Epithelial cell of proximal tubule (primary cell): ENCODE data around the gene HSF5. TPM values are rescaled to one million over a fixed set of nuclear protein-coding genes. Genes with fewer than 3 reads are reported as not detected.

ENCODE experiments used
- DNase-seq: peaks from one replicate; pipeline ENCODE4 v3.0.0-alpha.2; 2011; ENCODE audit warnings: low read depth
- H3K4me3 ChIP-seq: 2 replicates; pipeline ENCODE4 v1.5.1; 2011; ENCODE audit warnings: low read depth, mild to moderate bottlenecking, low read length
- CTCF ChIP-seq: conservative IDR thresholded peaks from 2 replicates; pipeline ENCODE4 v1.5.1; 2012; ENCODE audit warnings: low read depth, mild to moderate bottlenecking, low read length
- total RNA-seq: library from RNA; depleted of rRNA; stranded (reverse); fragments of >200 nt; gene quantifications from 2 replicates; pipeline ENCODE4 v1.2.3, GENCODE V29; 2015

HSF5 gene
- total RNA-seq, 1 donor from 2014 or later, result 0.29 TPM

GRCh38 chr17:58382108-58382871, 105.9 kb downstream of the HSF5 start:
- no peak overlapping the region for H3K4me3 ChIP-seq
- TF ChIP-seq CTCF, result no peak

GRCh38 chr17:58381124-58382035, 106.8 kb downstream of the HSF5 start:
- TF ChIP-seq CTCF, result no peak
- DNase-seq, result no peak
- no peak overlapping the region for H3K4me3 ChIP-seq

More at GRCh38 chr17:58382108-58382871, 105.9 kb downstream of the HSF5 start:
- DNase-seq, result no peak

GRCh38 chr17:58380207-58381123, 107.7 kb downstream of the HSF5 start:
- DNase-seq, result no peak
- no peak overlapping the region for H3K4me3 ChIP-seq
- TF ChIP-seq CTCF, result no peak

GRCh38 chr17:58379511-58379824, 108.7 kb downstream of the HSF5 start:
- H3K4me3 ChIP-seq, result no peak overlapping the region
- no peak for TF ChIP-seq CTCF
- no peak for DNase-seq

- DNase-seq, result no peak
- H3K4me3 ChIP-seq, result no peak overlapping the region
- no peak for TF ChIP-seq CTCF
These were observed 109.3 kb downstream of the HSF5 start for GRCh38 chr17:58378733-58379510.

GRCh38 chr17:58377661-58378060, 110.5 kb downstream of the HSF5 start:
- no peak for TF ChIP-seq CTCF
- no peak for DNase-seq
- no peak overlapping the region for H3K4me3 ChIP-seq
